A172 (cell line): ENCODE data around the gene MOAP1. TPM values are rescaled to one million over a fixed set of nuclear protein-coding genes. Genes with fewer than 3 reads are reported as not detected.
A peak's percentile ranks its signal among the peaks of the same experiment; 100 is the strongest.
"Not testable (repeated sequence)": the region's sequence is repeated elsewhere in the genome, so short reads cannot be mapped to it uniquely, and the experiment has no call there.

Experiments used
- DNase-seq: peaks from one replicate; pipeline ENCODE4 v3.0.0-alpha.2; 2015; ENCODE audit warnings: low spot score
- total RNA-seq: library from RNA; depleted of rRNA; stranded (reverse); fragments of >200 nt; shearing (Covaris generic); gene quantifications from 2 replicates; pipeline ENCODE4 v1.2.3, GENCODE V29; 2014

The MOAP1 gene
- total RNA-seq, 1 experiment from 2014 or later, result 12.1 TPM

- no peak for DNase-seq
Measured at GRCh38 chr14:93185349-93185720, 638 bp upstream of the MOAP1 start.

GRCh38 chr14:93183596-93184317 is 940 bp downstream of the MOAP1 start:
- no peak for DNase-seq

- DNase-seq, result no peak
Measured at GRCh38 chr14:93175492-93175891, 9.2 kb downstream of the MOAP1 start.

- DNase-seq, result not testable (repeated sequence)
Measured at GRCh38 chr14:93174731-93175130, 10.0 kb downstream of the MOAP1 start.

GRCh38 chr14:93173943-93174395 is 10.7 kb downstream of the MOAP1 start:
- peak; percentile 13 for DNase-seq

- DNase-seq, result peak; percentile 13
Measured at GRCh38 chr14:93171376-93171775, 13.3 kb downstream of the MOAP1 start.

GRCh38 chr14:93170141-93170540 is 14.6 kb downstream of the MOAP1 start:
- DNase-seq, result not testable (repeated sequence)

GRCh38 chr14:93169619-93170018 is 15.1 kb downstream of the MOAP1 start:
- DNase-seq, result not testable (repeated sequence)

- not testable (repeated sequence) for DNase-seq
Measured at GRCh38 chr14:93168610-93169009, 16.1 kb downstream of the MOAP1 start.

- DNase-seq, result not testable (repeated sequence)
Measured at GRCh38 chr14:93165271-93166265, 19.1 kb downstream of the MOAP1 start.

GRCh38 chr14:93163564-93163963 is 21.1 kb downstream of the MOAP1 start:
- no peak for DNase-seq

- DNase-seq, result no peak
Measured at GRCh38 chr14:93161411-93161940, 23.2 kb downstream of the MOAP1 start.

GRCh38 chr14:93160353-93160801 is 24.3 kb downstream of the MOAP1 start:
- peak; percentile 16 for DNase-seq

- DNase-seq, result not testable (repeated sequence)
Measured at GRCh38 chr14:93159625-93160352, 24.9 kb downstream of the MOAP1 start.

GRCh38 chr14:93158349-93158748 is 26.3 kb downstream of the MOAP1 start:
- DNase-seq, result not testable (repeated sequence)

- DNase-seq, result no peak
Measured at GRCh38 chr14:93156693-93157369, 27.9 kb downstream of the MOAP1 start.

GRCh38 chr14:93155667-93156066 is 29.0 kb downstream of the MOAP1 start:
- no peak for DNase-seq

GRCh38 chr14:93153121-93153520 is 31.6 kb downstream of the MOAP1 start:
- no peak for DNase-seq

GRCh38 chr14:93150227-93151208 is 34.2 kb downstream of the MOAP1 start:
- DNase-seq, result no peak

- no peak for DNase-seq
Measured at GRCh38 chr14:93148979-93149378, 35.7 kb downstream of the MOAP1 start.
